ENCODE data around the gene KIF17.

- TF ChIP-seq EZH2 (IDR thresholded peaks at IDR 0.05; ENCODE audit: borderline replicate concordance, insufficient read depth, low read length, poor library complexity, severe bottlenecking) (no peak), CTCF (IDR thresholded peaks at IDR 0.05; ENCODE audit: poor library complexity, severe bottlenecking) (no peak), EP300 (conservative IDR thresholded peaks at IDR 0.05; ENCODE audit: poor library complexity, severe bottlenecking) (no peak), RAD21 (conservative IDR thresholded peaks at IDR 0.05) (no peak), POLR2AphosphoS5 (IDR thresholded peaks at IDR 0.05) (no peak), REST (IDR thresholded peaks at IDR 0.05; ENCODE audit: borderline replicate concordance) (no peak), TAF1 (IDR thresholded peaks at IDR 0.05; ENCODE audit: low read depth) (no peak), MXI1 (conservative IDR thresholded peaks at IDR 0.05; ENCODE audit: poor library complexity, severe bottlenecking) (no peak), SMC3 (conservative IDR thresholded peaks at IDR 0.05; ENCODE audit: poor library complexity) (no peak)
Measured at GRCh38 chr1:20668581-20668980, 49.2 kb downstream of the KIF17 start.

Measured in neural cell (in vitro differentiated cells).